ENCODE data around the gene HK2.

The HK2 gene

DNA sequence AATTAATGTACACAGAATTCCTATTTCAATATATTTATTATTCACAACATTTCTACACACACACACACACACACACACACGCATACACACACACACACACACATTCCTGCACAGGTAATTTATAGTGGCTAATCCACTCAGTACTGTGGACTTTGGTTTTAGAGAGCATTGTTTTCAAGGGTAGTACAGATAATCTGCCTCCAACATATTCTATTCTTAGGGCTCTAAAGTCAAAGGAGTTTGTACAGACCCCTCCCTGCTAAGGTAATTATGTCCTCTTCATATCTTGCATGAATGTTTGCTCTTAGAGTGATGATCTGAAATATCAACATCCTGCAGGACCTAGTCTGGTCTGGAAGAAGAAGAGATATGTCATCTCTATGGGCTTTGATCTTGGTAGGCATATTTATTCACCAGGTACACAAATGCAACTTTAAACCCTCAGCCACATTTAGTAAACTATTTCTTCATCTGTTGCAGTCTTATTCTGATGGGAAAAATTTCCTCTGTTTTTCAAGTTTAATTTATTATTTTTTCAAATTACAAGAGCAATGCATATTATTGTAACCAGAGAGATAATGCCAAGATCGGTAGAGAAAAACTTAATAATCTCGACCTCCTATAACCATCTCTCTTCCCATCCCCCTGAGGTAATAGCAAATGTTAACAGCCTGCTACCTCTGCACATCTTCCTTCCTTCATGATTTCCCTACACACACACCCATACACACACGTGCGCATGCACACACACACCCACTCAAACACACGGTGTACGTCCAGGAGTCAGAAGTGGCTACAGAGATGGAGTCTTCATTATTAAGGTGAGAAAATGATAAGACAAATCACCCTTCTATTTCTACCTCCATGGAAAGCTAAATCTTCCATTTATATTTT is 106.2 kb downstream of the HK2 start:
- DNase-seq = no peak

DNA sequence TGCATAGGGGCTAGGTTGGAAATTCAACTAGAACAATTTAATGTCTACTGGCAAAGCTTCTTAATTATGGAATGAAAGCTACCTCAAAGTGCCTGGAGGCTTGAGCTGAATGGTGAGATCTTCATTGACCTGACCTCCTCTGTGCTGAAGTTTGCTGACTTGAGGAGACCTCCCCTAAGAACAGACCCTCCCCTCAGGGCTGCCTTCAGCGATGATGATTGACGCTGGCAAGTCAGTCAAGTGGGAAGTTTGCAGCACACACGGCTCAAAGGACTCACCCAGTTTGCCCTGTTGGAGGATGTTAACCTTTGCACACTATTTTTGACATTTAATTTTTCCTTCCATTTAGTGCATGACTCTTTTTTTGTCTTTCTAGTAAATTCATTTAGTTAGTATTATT is 107.4 kb downstream of the HK2 start:
- DNase-seq = no peak

DNA sequence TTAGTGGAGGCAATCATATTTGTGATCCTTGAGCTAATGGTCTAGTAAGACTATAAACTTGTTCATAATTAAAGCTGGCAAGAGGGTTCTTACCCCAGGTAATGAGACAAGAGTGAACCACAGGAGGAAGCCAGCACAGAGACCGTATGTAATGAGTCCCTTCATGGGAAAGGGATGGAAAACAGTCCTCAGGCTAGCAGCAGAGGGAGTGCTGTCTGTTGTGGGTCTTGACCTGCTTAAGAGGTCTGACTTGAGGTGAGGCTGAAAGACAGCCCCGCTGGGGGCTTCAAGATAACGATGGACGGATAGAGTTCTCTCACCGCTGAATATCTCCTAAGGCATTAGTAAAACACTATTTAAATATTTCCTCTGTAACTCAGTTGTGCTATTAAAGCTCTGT is 108.3 kb downstream of the HK2 start:
- no peak for DNase-seq

Data from suppressor macrophage treated with lipopolysaccharide for 1 hour (primary cell).